Gastrocnemius medialis (tissue), 4 donors: Measurements from ENCODE around the gene PBX1. TPM values are rescaled to one million over a fixed set of nuclear protein-coding genes. Genes with fewer than 3 reads are reported as not detected.
A peak's percentile ranks its signal among the peaks of the same experiment; 100 is the strongest.

Experiments
- ATAC-seq, 2 donors: fragments of 150-250 bp; one replicate each; pipeline ENCODE4 v1.9.1; 2016
- DNase-seq, 2 donors: peaks; one replicate each; pipeline ENCODE4 v3.0.0-alpha.2; 2019
- H3K27ac ChIP-seq, 4 donors: fragments of 200-600 bp; sonication (generic); 1 replicate in 1 of 4; 2 replicates in 3 of 4; pipeline ENCODE4 v1.5.1; 2016 to 2018; ENCODE audit warnings: mild to moderate bottlenecking in 2 of 4, moderate library complexity in 1 of 4
- H3K27me3 ChIP-seq, 3 donors: fragments of 200-600 bp; sonication (generic) in 2 of 3; 1 replicate in 1 of 3; 2 replicates in 2 of 3; pipeline versions ENCODE4 v1.5.1 to v1.6.0; 2016 to 2019; ENCODE audit warnings: mild to moderate bottlenecking in 1 of 3, moderate library complexity in 1 of 3
- H3K36me3 ChIP-seq, 2 donors: fragments of 200-600 bp; sonication (generic) in 1 of 2; one replicate each; pipeline ENCODE4 v1.5.1; 2017 to 2018
- H3K4me1 ChIP-seq, 2 donors: fragments of 200-600 bp; sonication (generic) in 1 of 2; one replicate each; pipeline ENCODE4 v1.5.1; 2016 to 2017; ENCODE audit warnings: mild to moderate bottlenecking in 2 of 2
- H3K4me3 ChIP-seq, 4 donors: fragments of 200-600 bp; sonication (generic) in 3 of 4; 1 replicate in 1 of 4; 2 replicates in 3 of 4; pipeline ENCODE4 v1.5.1; 2016 to 2019; ENCODE audit warnings: mild to moderate bottlenecking in 2 of 4
- H3K9me3 ChIP-seq, 3 donors: fragments of 200-600 bp; sonication (generic) in 2 of 3; 1 replicate in 1 of 3; 2 replicates in 2 of 3; pipeline ENCODE4 v1.5.1; 2016 to 2019
- POLR2A ChIP-seq, 2 donors: fragments of 450-650 bp; IDR thresholded peaks; one replicate each; pipeline ENCODE4 v1.6.1; 2017; ENCODE audit warnings: antibody characterized with exemption in 2 of 2, mild to moderate bottlenecking in 2 of 2, moderate library complexity in 2 of 2
- in situ Hi-C, 4 donors: fragments of 200-750 bp; cut with MboI; loops; one replicate each; pipeline versions ENCODE4 v1.15.0 to v1.8.0; 2017; ENCODE audit warnings: low sequenced_read_pairs in 4 of 4
- intact Hi-C: fragments of 100-400 bp; cut with DNase I; formaldehyde crosslinking; loops from one replicate; pipeline ENCODE4 v1.15.1; 2023; ENCODE audit warnings: low total_unique reads
- total RNA-seq, 4 donors: library from RNA; depleted of rRNA; stranded (reverse); fragments of >200 nt; gene quantifications; one replicate each; pipeline versions ENCODE4 v1.1.0 to v1.2.3, GENCODE V29; 2016
- TF ChIP-seq, protein P1 (sequence below), 5 experiments: fragments of 450-650 bp in 3 of 5; fragments of 200-600 bp in 2 of 5; sonication (generic) in 2 of 5; IDR thresholded peaks in 4 of 5; conservative IDR thresholded peaks in 1 of 5; 1 replicate in 4 of 5; 2 replicates in 1 of 5; pipeline ENCODE4 v1.5.1; 2016 to 2019; ENCODE audit warnings: antibody characterized with exemption in 5 of 5, mild to moderate bottlenecking in 3 of 5, moderate library complexity in 3 of 5

The PBX1 gene
- total RNA-seq, 4 donors from 2014 or later = 21.7 to 36.5 (median 29.0) TPM

GRCh38 chr1:164769486-164770130, 210.6 kb downstream of the PBX1 start:
- Histone ChIP-seq H3K27ac (peak overlapping the region; percentile 75 to 94 (median 86)), H3K4me3 (no peak overlapping the region), H3K36me3 (no peaks in the 10 kb centered on the region), H3K9me3 (no peaks in the 10 kb centered on the region), H3K27me3 (no peaks in the 10 kb centered on the region), H3K4me1 (peaks cover 54 to 56% of the 10 kb centered on the region in 2 donors)
- intact Hi-C loops = no loop called here
- ATAC-seq (no peak), DNase-seq (no peak)
- no peak for TF ChIP-seq POLR2A (IDR thresholded peaks at IDR 0.05)
- TF ChIP-seq, protein P1, sequence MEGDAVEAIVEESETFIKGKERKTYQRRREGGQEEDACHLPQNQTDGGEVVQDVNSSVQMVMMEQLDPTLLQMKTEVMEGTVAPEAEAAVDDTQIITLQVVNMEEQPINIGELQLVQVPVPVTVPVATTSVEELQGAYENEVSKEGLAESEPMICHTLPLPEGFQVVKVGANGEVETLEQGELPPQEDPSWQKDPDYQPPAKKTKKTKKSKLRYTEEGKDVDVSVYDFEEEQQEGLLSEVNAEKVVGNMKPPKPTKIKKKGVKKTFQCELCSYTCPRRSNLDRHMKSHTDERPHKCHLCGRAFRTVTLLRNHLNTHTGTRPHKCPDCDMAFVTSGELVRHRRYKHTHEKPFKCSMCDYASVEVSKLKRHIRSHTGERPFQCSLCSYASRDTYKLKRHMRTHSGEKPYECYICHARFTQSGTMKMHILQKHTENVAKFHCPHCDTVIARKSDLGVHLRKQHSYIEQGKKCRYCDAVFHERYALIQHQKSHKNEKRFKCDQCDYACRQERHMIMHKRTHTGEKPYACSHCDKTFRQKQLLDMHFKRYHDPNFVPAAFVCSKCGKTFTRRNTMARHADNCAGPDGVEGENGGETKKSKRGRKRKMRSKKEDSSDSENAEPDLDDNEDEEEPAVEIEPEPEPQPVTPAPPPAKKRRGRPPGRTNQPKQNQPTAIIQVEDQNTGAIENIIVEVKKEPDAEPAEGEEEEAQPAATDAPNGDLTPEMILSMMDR (IDR thresholded peaks at IDR 0.05 in 4 of 5, conservative IDR thresholded peaks at IDR 0.05 in 1 of 5) = no peak
- in situ Hi-C loops = no loop called here

DNA sequence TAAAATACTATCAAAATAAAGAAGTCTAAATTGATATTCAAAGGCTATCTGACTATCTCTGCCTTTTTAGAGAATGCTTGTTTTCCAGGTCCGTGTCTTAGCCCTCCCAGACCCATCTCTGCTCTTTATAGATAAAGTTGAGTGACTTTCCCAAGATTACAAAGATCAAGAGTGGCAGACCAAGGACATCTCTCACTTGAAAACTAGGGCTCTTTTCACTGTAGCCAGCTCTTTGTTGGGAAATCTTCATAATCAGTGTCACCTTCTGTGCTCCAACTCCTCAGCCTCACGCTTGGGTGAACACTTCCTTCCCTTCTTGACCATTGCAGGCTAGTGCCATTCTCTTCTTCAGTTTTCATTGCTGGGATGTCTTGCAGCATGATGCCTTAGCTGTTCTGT, 211.1 kb downstream of the PBX1 start:
- H3K27me3 ChIP-seq = no peaks in the 10 kb centered on the region
- in situ Hi-C loops = no loop called here
- intact Hi-C loops = no loop called here
- no peak for ATAC-seq
- no peaks in the 10 kb centered on the region for H3K36me3 ChIP-seq
- no peaks in the 10 kb centered on the region for H3K9me3 ChIP-seq
- peaks cover 57 to 59% of the 10 kb centered on the region in 2 donors for H3K4me1 ChIP-seq
- H3K4me3 ChIP-seq = no peak overlapping the region
- H3K27ac ChIP-seq = peak overlapping the region; percentile 75 to 94 (median 86)
- no peak for DNase-seq
- TF ChIP-seq POLR2A (IDR thresholded peaks at IDR 0.05) = no peak
- TF ChIP-seq, protein P1 (IDR thresholded peaks at IDR 0.05 in 4 of 5, conservative IDR thresholded peaks at IDR 0.05 in 1 of 5) = no peak

- H3K27ac ChIP-seq = peak overlapping the region; percentile 75 to 94 (median 86)
- no peaks in the 10 kb centered on the region for H3K27me3 ChIP-seq
- H3K9me3 ChIP-seq = no peaks in the 10 kb centered on the region
- in situ Hi-C loops (no loop called here), intact Hi-C loops (no loop called here)
- TF ChIP-seq, protein P1 (IDR thresholded peaks at IDR 0.05 in 4 of 5, conservative IDR thresholded peaks at IDR 0.05 in 1 of 5) = no peak
- no peak for TF ChIP-seq POLR2A (IDR thresholded peaks at IDR 0.05)
- H3K4me3 ChIP-seq = no peak overlapping the region
- ATAC-seq (no peak), DNase-seq (no peak)
- no peaks in the 10 kb centered on the region for H3K36me3 ChIP-seq
- H3K4me1 ChIP-seq = peaks cover 56 to 59% of the 10 kb centered on the region in 2 donors
Measured at GRCh38 chr1:164771041-164771618, 212.1 kb downstream of the PBX1 start.

DNA sequence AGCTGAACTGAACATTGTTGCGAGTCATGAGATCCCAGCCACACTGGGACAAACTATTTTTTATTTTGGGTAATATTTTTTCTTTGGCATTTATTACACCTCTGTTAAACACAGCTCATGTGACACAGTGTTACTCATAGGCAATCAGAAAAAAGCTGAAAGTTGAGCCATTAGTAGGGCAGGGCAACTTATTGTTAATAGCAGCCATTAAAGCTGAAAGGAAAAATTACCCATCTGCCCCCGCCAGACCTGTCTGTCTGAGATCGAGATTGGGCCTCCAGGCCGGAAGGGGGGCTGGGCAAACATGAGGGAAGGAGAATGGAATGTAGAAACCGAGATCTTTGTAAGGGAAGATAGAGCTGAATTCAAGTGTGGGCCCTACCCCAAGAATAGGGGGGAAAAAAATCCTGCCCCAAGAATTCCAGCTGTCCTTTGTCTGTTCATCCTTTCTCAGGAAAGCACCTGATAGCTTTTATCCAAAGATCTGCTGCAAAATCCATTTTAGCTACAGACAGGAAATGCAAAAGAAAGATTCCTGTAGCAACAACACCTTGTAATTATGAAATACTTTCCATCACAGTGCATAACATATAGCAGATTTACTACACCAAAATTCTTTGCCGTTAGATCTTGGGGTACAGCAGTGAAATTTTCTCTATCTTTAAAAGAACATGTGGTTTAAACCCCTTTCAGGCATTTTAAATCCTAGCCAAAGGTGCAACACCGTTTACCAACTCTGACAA, 212.8 kb downstream of the PBX1 start:
- H3K4me3 ChIP-seq = no peak overlapping the region
- H3K27me3 ChIP-seq = no peaks in the 10 kb centered on the region
- peaks cover 55 to 58% of the 10 kb centered on the region in 2 donors for H3K4me1 ChIP-seq
- DNase-seq (peak in 1 of 2 donors; percentile 37), ATAC-seq (peak in 1 of 2 donors; percentile 32)
- no peaks in the 10 kb centered on the region for H3K9me3 ChIP-seq
- in situ Hi-C loops (no loop called here), intact Hi-C loops (no loop called here)
- TF ChIP-seq, protein P1 (IDR thresholded peaks at IDR 0.05 in 4 of 5, conservative IDR thresholded peaks at IDR 0.05 in 1 of 5) = no peak
- TF ChIP-seq POLR2A (IDR thresholded peaks at IDR 0.05) = no peak
- H3K36me3 ChIP-seq = no peaks in the 10 kb centered on the region
- H3K27ac ChIP-seq = peak overlapping the region; percentile 75 to 94 (median 86)
